HL-60 (cell line): ENCODE data around the gene IGFLR1.
"Not testable (repeated sequence)": the region's sequence is repeated elsewhere in the genome, so short reads cannot be mapped to it uniquely, and the experiment has no call there.

ENCODE experiments used
- DNase-seq, 2 experiments: peaks; one replicate each; pipeline ENCODE4 v3.0.0-alpha.2; 2010 to 2020; ENCODE audit warnings: low read depth in 1 of 2, low spot score in 1 of 2
- H3K27ac ChIP-seq: fragments of 250-450 bp; sonication (Bioruptor Pico); replicated peaks from 2 replicates; pipeline ENCODE4 v1.5.1; 2020; ENCODE audit warnings: mild to moderate bottlenecking, moderate library complexity
- H3K27me3 ChIP-seq: fragments of 250-450 bp; sonication (Bioruptor Pico); 2 replicates; pipeline ENCODE4 v1.5.1; 2021; ENCODE audit warnings: mild to moderate bottlenecking, moderate library complexity; ENCODE audit not compliant: insufficient read depth, poor library complexity, severe bottlenecking
- H3K4me3 ChIP-seq: replicated peaks from 2 replicates; pipeline ENCODE4 v1.5.1; 2011; ENCODE audit warnings: mild to moderate bottlenecking, control low read depth, low read length; ENCODE audit not compliant: insufficient read depth
- CTCF ChIP-seq: IDR thresholded peaks from one replicate; pipeline ENCODE4 v1.5.1; 2011; ENCODE audit warnings: low read length, control low read depth, inconsistent platforms; ENCODE audit not compliant: insufficient read depth
- GABPA ChIP-seq: IDR thresholded peaks from 2 replicates; pipeline ENCODE4 v1.6.1; 2012; ENCODE audit warnings: low read depth
- POLR2AphosphoS5 ChIP-seq: IDR thresholded peaks from 2 replicates; pipeline ENCODE4 v1.6.1; 2012; ENCODE audit warnings: low read depth
- REST ChIP-seq: IDR thresholded peaks from 2 replicates; pipeline ENCODE4 v1.6.1; 2012; ENCODE audit warnings: low read depth; ENCODE audit not compliant: insufficient replicate concordance
- SPI1 ChIP-seq: IDR thresholded peaks from 2 replicates; pipeline ENCODE4 v1.6.1; 2012; ENCODE audit warnings: low read depth, mild to moderate bottlenecking, borderline replicate concordance

The IGFLR1 gene

GRCh38 chr19:35773020-35773806 lies 31.0 kb upstream of the IGFLR1 start:
- DNase-seq = no peak
- no peak for TF ChIP-seq POLR2AphosphoS5
- TF ChIP-seq SPI1 = no peak
- no peak for TF ChIP-seq REST
- TF ChIP-seq CTCF = no peak
- TF ChIP-seq GABPA = no peak

GRCh38 chr19:35772362-35772761 lies 30.1 kb upstream of the IGFLR1 start:
- H3K27ac ChIP-seq, H3K4me3 ChIP-seq, H3K27me3 ChIP-seq, DNase-seq: not testable (repeated sequence)

More at GRCh38 chr19:35773020-35773806, 31.0 kb upstream of the IGFLR1 start:
- Histone ChIP-seq H3K4me3 (no peak overlapping the region), H3K27ac (no peak overlapping the region), H3K27me3 (no peaks in the 10 kb centered on the region)

GRCh38 chr19:35768082-35768421 lies 25.8 kb upstream of the IGFLR1 start:
- DNase-seq = no peak
- no peak overlapping the region for H3K4me3 ChIP-seq
- TF ChIP-seq GABPA (no peak), CTCF (no peak), SPI1 (no peak), REST (no peak), POLR2AphosphoS5 (no peak)
- H3K27me3 ChIP-seq = no peaks in the 10 kb centered on the region
- H3K27ac ChIP-seq = no peak overlapping the region

GRCh38 chr19:35767288-35768081 lies 25.2 kb upstream of the IGFLR1 start:
- TF ChIP-seq REST (no peak), POLR2AphosphoS5 (no peak), GABPA (no peak), CTCF (no peak), SPI1 (no peak)
- H3K4me3 ChIP-seq = no peak overlapping the region
- no peaks in the 10 kb centered on the region for H3K27me3 ChIP-seq
- H3K27ac ChIP-seq = no peak overlapping the region
- DNase-seq = no peak
